IPS-20b (cell line): ENCODE measurements around the gene GLYATL1.

Experiments
- H3K27ac ChIP-seq: one replicate; pipeline ENCODE4 v1.5.1; 2013; ENCODE audit warnings: low read length
- H3K27me3 ChIP-seq: 2 replicates; pipeline ENCODE4 v1.6.1; 2013; ENCODE audit warnings: mild to moderate bottlenecking, low read length, inconsistent platforms; ENCODE audit not compliant: insufficient read depth
- H3K36me3 ChIP-seq: 2 replicates; pipeline ENCODE4 v1.6.1; 2013; ENCODE audit warnings: low read depth, mild to moderate bottlenecking, inconsistent platforms, low read length, moderate library complexity; ENCODE audit not compliant: insufficient read depth
- H3K4me1 ChIP-seq: 2 replicates; pipeline ENCODE4 v1.6.1; 2013; ENCODE audit warnings: mild to moderate bottlenecking, control low read depth, inconsistent platforms, low read length, moderate library complexity; ENCODE audit not compliant: insufficient read depth
- H3K4me3 ChIP-seq: 2 replicates; pipeline ENCODE4 v1.5.1; 2013; ENCODE audit warnings: mild to moderate bottlenecking, low read length, inconsistent platforms
- H3K9ac ChIP-seq: 2 replicates; pipeline ENCODE4 v1.6.1; 2013; ENCODE audit warnings: low read depth, mild to moderate bottlenecking, inconsistent platforms, low read length, moderate library complexity
- H3K9me3 ChIP-seq: 2 replicates; pipeline ENCODE4 v1.6.1; 2013; ENCODE audit warnings: mild to moderate bottlenecking, low read depth, low read length, inconsistent platforms; ENCODE audit not compliant: insufficient read depth

GLYATL1 gene

GRCh38 chr11:58927393-58928106 is 11.7 kb upstream of the GLYATL1 start:
- H3K9ac ChIP-seq: peak overlapping the region; percentile 76
- peak overlapping the region; percentile 20 for H3K27ac ChIP-seq

DNA sequence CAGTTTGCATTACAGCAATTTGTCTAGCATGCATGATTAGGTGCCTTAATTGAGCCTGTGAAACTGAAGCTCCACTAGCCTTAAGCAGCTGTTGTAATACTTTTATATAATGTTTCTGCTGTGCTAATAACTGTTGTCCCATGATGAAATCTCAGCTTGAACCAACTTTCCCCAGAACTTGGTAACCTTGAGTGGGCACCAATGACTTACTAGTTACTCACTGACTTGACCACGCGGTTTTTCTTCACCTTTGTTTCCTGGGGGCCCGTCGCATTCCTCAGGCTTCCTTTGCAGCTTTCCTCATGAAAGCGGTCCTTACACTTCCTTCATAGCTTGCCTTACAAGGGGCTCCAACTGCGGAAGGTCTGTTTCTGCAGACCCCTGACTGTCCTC is 11.2 kb upstream of the GLYATL1 start:
- no peaks in the 10 kb centered on the region for H3K36me3 ChIP-seq
- peak overlapping the region; percentile 76 for H3K9ac ChIP-seq
- no peaks in the 10 kb centered on the region for H3K27me3 ChIP-seq
- peak overlapping the region; percentile 20 for H3K27ac ChIP-seq
- peak overlapping the region; percentile 65 for H3K4me3 ChIP-seq
- H3K9me3 ChIP-seq: no peaks in the 10 kb centered on the region
- peaks cover 25% of the 10 kb centered on the region; the same call in 1 of the 2 replicates for H3K4me1 ChIP-seq

More at GRCh38 chr11:58927393-58928106, 11.7 kb upstream of the GLYATL1 start:
- peaks cover 29% of the 10 kb centered on the region; the same call in 1 of the 2 replicates for H3K4me1 ChIP-seq
- no peaks in the 10 kb centered on the region for H3K9me3 ChIP-seq
- no peaks in the 10 kb centered on the region for H3K27me3 ChIP-seq
- H3K4me3 ChIP-seq: peak overlapping the region; percentile 65
- no peaks in the 10 kb centered on the region for H3K36me3 ChIP-seq

GRCh38 chr11:58928691-58929090 is 10.6 kb upstream of the GLYATL1 start:
- peak overlapping the region; percentile 76; the same call in 1 of the 2 replicates for H3K9ac ChIP-seq
- no peaks in the 10 kb centered on the region for H3K9me3 ChIP-seq
- H3K27me3 ChIP-seq: no peaks in the 10 kb centered on the region
- H3K27ac ChIP-seq: peak overlapping the region; percentile 20
- H3K4me3 ChIP-seq: peak overlapping the region; percentile 65
- H3K4me1 ChIP-seq: peaks cover 25% of the 10 kb centered on the region; the same call in 1 of the 2 replicates
- H3K36me3 ChIP-seq: no peaks in the 10 kb centered on the region

DNA sequence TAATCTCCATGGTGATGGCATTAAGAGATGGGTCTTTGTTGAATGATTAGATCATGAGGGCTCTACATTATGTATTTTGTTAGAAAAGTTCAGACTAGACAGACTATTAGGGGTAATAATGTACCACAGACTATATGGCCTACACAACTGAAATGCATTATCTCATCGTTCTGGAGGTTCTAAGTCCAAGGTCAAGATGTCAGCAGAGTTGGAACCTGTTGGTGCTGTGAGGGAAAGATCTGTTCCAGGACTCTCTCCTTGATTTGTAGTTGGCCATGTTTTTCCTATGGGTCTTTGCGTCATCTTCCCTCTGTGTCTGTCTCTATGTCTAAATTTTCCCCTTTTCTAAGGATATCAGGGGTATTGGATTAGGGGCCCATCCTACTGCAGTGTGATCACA is 8.4 kb upstream of the GLYATL1 start:
- H3K4me1 ChIP-seq: peaks cover 12% of the 10 kb centered on the region; the same call in 1 of the 2 replicates
- H3K4me3 ChIP-seq: no peak overlapping the region
- H3K27me3 ChIP-seq: no peaks in the 10 kb centered on the region
- no peaks in the 10 kb centered on the region for H3K9me3 ChIP-seq
- no peaks in the 10 kb centered on the region for H3K36me3 ChIP-seq
- no peak overlapping the region for H3K27ac ChIP-seq
- no peak overlapping the region for H3K9ac ChIP-seq

- Histone ChIP-seq H3K9ac (no peak overlapping the region), H3K4me1 (peaks cover 2% of the 10 kb centered on the region; the same call in 1 of the 2 replicates), H3K4me3 (no peak overlapping the region), H3K9me3 (no peaks in the 10 kb centered on the region), H3K27ac (no peak overlapping the region), H3K36me3 (no peaks in the 10 kb centered on the region), H3K27me3 (no peaks in the 10 kb centered on the region)
Observed at GRCh38 chr11:58933661-58934060, 5.6 kb upstream of the GLYATL1 start.

DNA sequence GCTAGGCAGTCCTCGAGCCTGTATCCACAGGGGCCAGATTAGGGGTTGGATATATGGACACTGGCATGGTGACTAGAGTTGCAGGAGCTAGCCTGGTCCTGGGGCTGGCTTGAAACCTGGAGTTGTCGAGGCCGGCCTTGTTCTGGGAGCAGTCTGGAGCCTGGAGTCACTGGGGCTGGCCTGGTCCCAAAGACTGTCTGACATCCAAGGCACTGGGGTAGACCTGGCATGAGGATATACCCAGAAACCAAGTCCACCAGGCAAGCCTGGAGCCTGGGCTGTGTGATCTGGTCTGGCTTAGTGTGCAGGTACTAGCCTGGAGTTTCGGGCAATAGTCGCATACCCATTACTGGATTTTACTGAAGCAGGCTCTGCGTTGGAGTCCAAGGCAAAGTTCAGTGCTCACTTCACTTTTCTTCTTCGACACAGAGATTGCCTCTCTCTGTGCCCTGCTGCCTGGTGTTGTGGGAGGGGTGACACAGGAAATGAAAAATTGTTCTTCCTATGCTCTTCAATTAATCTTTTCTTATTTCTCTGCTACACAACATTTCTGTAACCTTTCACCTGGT is 4.3 kb upstream of the GLYATL1 start:
- Histone ChIP-seq H3K27me3 (no peaks in the 10 kb centered on the region), H3K9ac (no peak overlapping the region), H3K36me3 (no peaks in the 10 kb centered on the region), H3K4me1 (no peaks in the 10 kb centered on the region), H3K9me3 (no peaks in the 10 kb centered on the region), H3K4me3 (no peak overlapping the region), H3K27ac (no peak overlapping the region)

- H3K27me3 ChIP-seq: no peaks in the 10 kb centered on the region
- H3K27ac ChIP-seq: no peak overlapping the region
- H3K4me3 ChIP-seq: no peak overlapping the region
- no peak overlapping the region for H3K9ac ChIP-seq
- H3K9me3 ChIP-seq: no peaks in the 10 kb centered on the region
- no peaks in the 10 kb centered on the region for H3K4me1 ChIP-seq
- no peaks in the 10 kb centered on the region for H3K36me3 ChIP-seq
Observed at GRCh38 chr11:58938398-58938797, 890 bp upstream of the GLYATL1 start.

DNA sequence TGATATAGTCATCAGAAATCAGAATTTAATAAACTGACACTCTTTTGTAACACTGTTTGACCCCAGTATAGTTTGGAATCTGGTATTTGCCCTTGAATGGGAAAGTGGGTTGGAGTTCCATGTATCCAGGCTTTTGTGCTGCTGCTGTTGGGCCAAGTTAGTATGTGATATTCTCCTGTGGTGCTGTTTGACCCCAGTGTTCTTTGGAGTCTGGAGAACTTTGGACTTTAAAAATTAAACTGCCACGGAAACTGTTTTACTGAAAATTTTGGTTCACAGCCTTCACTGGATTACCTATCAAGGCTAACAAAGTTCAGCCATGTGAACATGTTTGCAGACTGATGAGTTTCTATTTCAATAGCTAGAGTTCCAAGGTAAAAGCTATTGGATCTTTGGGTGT is 740 bp downstream of the GLYATL1 start:
- H3K4me3 ChIP-seq: no peak overlapping the region
- H3K36me3 ChIP-seq: no peaks in the 10 kb centered on the region
- H3K27me3 ChIP-seq: no peaks in the 10 kb centered on the region
- H3K9ac ChIP-seq: no peak overlapping the region
- no peak overlapping the region for H3K27ac ChIP-seq
- H3K4me1 ChIP-seq: no peaks in the 10 kb centered on the region
- H3K9me3 ChIP-seq: no peaks in the 10 kb centered on the region

GRCh38 chr11:58941838-58942237 is 2.5 kb downstream of the GLYATL1 start:
- no peak overlapping the region for H3K4me3 ChIP-seq

GRCh38 chr11:58945663-58946062 is 6.4 kb downstream of the GLYATL1 start:
- H3K9ac ChIP-seq: no peak overlapping the region
- H3K9me3 ChIP-seq: no peaks in the 10 kb centered on the region
- no peak overlapping the region for H3K4me3 ChIP-seq
- no peaks in the 10 kb centered on the region for H3K27me3 ChIP-seq
- no peak overlapping the region for H3K27ac ChIP-seq
- H3K4me1 ChIP-seq: no peaks in the 10 kb centered on the region
- no peaks in the 10 kb centered on the region for H3K36me3 ChIP-seq

More at GRCh38 chr11:58941838-58942237, 2.5 kb downstream of the GLYATL1 start:
- Histone ChIP-seq H3K36me3 (no peaks in the 10 kb centered on the region), H3K4me1 (no peaks in the 10 kb centered on the region), H3K27me3 (no peaks in the 10 kb centered on the region), H3K27ac (no peak overlapping the region), H3K9me3 (no peaks in the 10 kb centered on the region), H3K9ac (no peak overlapping the region)

- Histone ChIP-seq H3K27me3 (no peaks in the 10 kb centered on the region), H3K9ac (no peak overlapping the region), H3K9me3 (no peaks in the 10 kb centered on the region), H3K27ac (no peak overlapping the region), H3K4me3 (no peak overlapping the region), H3K4me1 (no peaks in the 10 kb centered on the region), H3K36me3 (no peaks in the 10 kb centered on the region)
Observed at GRCh38 chr11:58949184-58949583, 9.9 kb downstream of the GLYATL1 start.

DNA sequence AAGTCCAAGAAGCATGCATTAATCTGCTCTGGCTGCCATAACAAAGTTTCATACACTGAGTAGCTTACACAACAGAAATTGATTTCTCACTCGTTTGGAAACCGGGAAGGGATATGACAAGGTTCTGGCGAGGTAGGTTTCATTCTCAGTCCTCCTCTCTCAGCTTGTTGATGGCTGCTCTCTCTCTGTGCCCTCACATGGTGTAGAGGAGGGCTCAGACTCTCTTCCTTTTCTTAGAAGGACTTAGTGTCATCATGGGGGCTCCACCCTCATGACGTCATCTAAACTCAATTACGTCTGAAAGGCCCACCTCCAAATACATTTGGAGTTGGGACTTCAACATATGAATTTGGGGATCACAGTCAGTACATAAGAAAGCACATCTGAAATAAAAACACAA is 18.6 kb downstream of the GLYATL1 start:
- no peaks in the 10 kb centered on the region for H3K9me3 ChIP-seq
- H3K27ac ChIP-seq: no peak overlapping the region
- peaks cover 3% of the 10 kb centered on the region; the same call in 1 of the 2 replicates for H3K27me3 ChIP-seq
- no peaks in the 10 kb centered on the region for H3K4me1 ChIP-seq
- no peak overlapping the region for H3K9ac ChIP-seq
- H3K4me3 ChIP-seq: no peak overlapping the region
- no peaks in the 10 kb centered on the region for H3K36me3 ChIP-seq
